SK-N-MC (cell line): ENCODE measurements around the gene RANBP9.
A peak's percentile ranks its signal among the peaks of the same experiment; 100 is the strongest.

Experiments used
- DNase-seq: peaks from one replicate; pipeline ENCODE4 v3.0.0-alpha.2; 2011; ENCODE audit warnings: low read depth, low spot score
- H3K27ac ChIP-seq: fragments of 200-600 bp; sonication (generic); 2 replicates; pipeline ENCODE4 v1.5.1; 2016; ENCODE audit warnings: mixed run types
- H3K36me3 ChIP-seq: fragments of 200-600 bp; sonication (generic); 2 replicates; pipeline ENCODE4 v1.6.1; 2017; ENCODE audit warnings: antibody characterized with exemption, low read length, mixed read lengths; ENCODE audit not compliant: insufficient read depth
- H3K4me3 ChIP-seq: fragments of 200-600 bp; sonication (generic); 2 replicates; pipeline ENCODE4 v1.5.1; 2016
- H3K9ac ChIP-seq: fragments of 200-600 bp; sonication (generic); 2 replicates; pipeline ENCODE4 v1.8.0; 2017; ENCODE audit warnings: mixed run types, mixed read lengths; ENCODE audit not compliant: insufficient read length
- H3K9me3 ChIP-seq: fragments of 200-600 bp; sonication (generic); 2 replicates; pipeline ENCODE4 v1.6.1; 2017; ENCODE audit warnings: low read depth, mild to moderate bottlenecking, antibody characterized with exemption, low read length, moderate library complexity, mixed read lengths
- EZH2 ChIP-seq: fragments of 200-600 bp; sonication (generic); IDR thresholded peaks from one replicate; pipeline ENCODE4 v1.6.1; 2017; ENCODE audit warnings: antibody characterized with exemption
- FOXP2 ChIP-seq: optimal IDR thresholded peaks from 2 replicates; pipeline ENCODE3; 2011; ENCODE audit warnings: mild to moderate bottlenecking, moderate library complexity; ENCODE audit not compliant: insufficient read depth; ENCODE audit errors: extremely low read length, control extremely low read depth
- POLR2AphosphoS5 ChIP-seq: IDR thresholded peaks from 2 replicates; pipeline ENCODE4 v1.6.1; 2012; ENCODE audit warnings: mild to moderate bottlenecking, low read depth, low read length, borderline replicate concordance

Gene RANBP9

GRCh38 chr6:13687917-13688351 is 23.7 kb downstream of the RANBP9 start:
- Histone ChIP-seq H3K9me3 (no peaks in the 10 kb centered on the region), H3K36me3 (peaks cover 31% of the 10 kb centered on the region), H3K9ac (no peak overlapping the region), H3K4me3 (no peak overlapping the region), H3K27ac (no peak overlapping the region)
- TF ChIP-seq FOXP2 (no peak), POLR2AphosphoS5 (no peak), EZH2 (no peak)
- no peak for DNase-seq

GRCh38 chr6:13684855-13685254 is 26.8 kb downstream of the RANBP9 start:
- TF ChIP-seq POLR2AphosphoS5 (no peak), EZH2 (no peak), FOXP2 (no peak)
- Histone ChIP-seq H3K9me3 (peaks cover 3% of the 10 kb centered on the region; the same call in 1 of the 2 replicates), H3K27ac (no peak overlapping the region), H3K36me3 (peaks cover 43% of the 10 kb centered on the region), H3K4me3 (no peak overlapping the region), H3K9ac (no peak overlapping the region)
- DNase-seq: no peak

DNA sequence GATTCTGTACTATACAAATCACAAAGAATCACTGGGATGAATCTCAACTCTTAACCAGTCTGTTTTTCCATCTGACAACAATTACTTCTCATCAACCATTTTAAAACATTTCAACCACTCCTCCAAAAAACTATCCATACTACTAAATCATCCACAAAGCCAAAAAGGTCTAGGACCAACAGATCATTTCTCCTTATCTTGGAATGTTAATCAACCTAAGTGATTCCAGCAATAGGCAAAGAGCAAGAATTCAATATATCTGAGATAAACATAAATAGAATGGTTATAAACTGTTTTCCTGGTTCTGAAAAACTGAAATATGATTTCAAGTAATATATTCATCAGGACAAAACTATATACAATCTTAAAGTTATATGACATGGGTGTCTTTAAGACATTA is 28.6 kb downstream of the RANBP9 start:
- no peak for DNase-seq
- H3K27ac ChIP-seq: 0 out of 2 replicates have a peak overlapping the region, but pooled peaks have one; percentile 0
- H3K9ac ChIP-seq: no peak overlapping the region
- TF ChIP-seq EZH2: no peak
- TF ChIP-seq FOXP2: no peak
- no peak for TF ChIP-seq POLR2AphosphoS5
- peaks cover 55% of the 10 kb centered on the region for H3K36me3 ChIP-seq
- peaks cover 4% of the 10 kb centered on the region; the same call in 1 of the 2 replicates for H3K9me3 ChIP-seq
- H3K4me3 ChIP-seq: no peak overlapping the region

DNA sequence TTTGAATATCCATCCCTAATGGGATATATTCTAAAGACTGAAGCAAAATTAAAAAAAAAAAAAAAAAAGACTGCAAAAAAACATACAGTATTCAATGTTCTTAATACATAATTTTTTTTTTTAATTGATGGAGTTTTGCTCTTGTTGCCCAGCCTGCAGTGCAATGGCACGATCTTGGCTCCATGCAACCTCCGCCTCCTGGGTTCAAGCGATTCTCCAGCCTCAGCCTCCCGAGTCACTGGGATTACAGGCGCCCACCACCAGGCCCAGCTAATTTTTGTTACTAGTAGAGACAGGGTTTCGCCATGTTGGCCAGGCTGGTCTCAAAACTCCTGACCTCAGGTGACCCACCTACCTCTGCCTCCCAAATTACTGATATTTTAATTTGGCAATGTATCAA is 29.3 kb downstream of the RANBP9 start:
- no peak for TF ChIP-seq POLR2AphosphoS5
- H3K9ac ChIP-seq: no peak overlapping the region

DNA sequence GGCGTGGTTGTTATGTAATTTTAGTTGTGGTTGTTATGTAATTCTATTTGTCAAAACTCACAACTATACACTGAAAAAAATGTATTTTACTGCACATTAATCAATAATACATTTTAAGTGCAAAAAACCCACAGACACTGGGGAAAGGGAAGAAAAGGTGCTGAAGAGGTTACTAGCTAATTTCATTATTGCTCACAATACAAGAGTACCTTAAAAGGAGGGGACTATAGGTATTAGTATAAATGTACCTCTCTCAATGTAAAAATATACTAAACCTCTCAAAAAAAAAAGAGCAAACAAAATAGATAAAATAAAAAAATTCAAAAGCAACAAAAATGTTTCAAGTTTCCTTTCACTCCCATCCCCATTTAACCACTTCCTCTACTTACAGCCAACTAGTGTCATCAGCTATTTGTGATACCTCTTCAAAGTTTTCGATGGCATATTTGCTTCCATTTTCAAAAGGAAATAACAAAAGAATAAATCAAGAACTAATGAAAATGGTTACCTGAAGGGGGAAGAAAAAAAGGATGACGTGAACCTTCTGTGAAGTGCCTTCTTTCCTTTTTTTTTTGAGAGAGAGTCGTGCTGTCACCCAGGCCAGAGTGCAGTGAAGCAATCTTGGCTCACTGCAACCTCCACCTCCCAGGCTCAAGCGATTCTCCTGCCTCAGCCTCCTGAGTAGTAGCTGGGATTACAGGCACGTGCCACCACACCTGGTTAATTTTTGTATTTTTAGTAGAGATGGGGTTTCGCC is 30.2 kb downstream of the RANBP9 start:
- peaks cover 64% of the 10 kb centered on the region for H3K36me3 ChIP-seq
- no peak overlapping the region for H3K27ac ChIP-seq
- TF ChIP-seq POLR2AphosphoS5: no peak
- TF ChIP-seq FOXP2: no peak
- TF ChIP-seq EZH2: no peak
- H3K9me3 ChIP-seq: peaks cover 15% of the 10 kb centered on the region; the same call in 1 of the 2 replicates
- no peak overlapping the region for H3K9ac ChIP-seq
- DNase-seq: no peak
- no peak overlapping the region for H3K4me3 ChIP-seq

More for the DNA sequence above, 29.3 kb downstream of the RANBP9 start:
- no peak for DNase-seq
- H3K27ac ChIP-seq: no peak overlapping the region
- H3K36me3 ChIP-seq: peaks cover 57% of the 10 kb centered on the region
- H3K4me3 ChIP-seq: no peak overlapping the region
- peaks cover 7% of the 10 kb centered on the region; the same call in 1 of the 2 replicates for H3K9me3 ChIP-seq

DNA sequence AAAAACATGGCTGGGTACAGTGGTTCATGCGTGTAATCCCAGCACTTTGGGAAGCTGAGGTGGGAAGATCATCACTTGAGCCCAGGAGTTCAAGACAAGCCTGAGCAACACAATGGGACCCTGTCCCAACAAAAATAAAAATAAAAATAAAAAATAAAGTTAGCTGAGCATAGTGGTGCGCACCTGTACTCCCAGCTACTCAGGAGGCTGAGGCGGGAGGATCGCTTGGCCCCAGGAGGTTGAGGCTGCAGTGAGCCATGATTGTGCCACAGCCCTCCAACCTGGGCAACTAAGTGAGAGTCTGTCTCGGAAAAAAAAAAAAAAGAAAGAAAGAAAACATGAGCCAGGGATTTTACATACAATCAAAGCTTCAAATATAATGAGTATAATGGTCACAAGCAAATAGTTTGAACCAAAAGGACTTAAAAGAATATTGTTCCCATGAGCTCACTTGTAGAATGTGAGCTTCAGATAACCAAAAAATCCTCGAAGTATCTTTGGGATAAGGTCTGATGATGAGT is 31.1 kb downstream of the RANBP9 start:
- no peak overlapping the region for H3K27ac ChIP-seq
- H3K36me3 ChIP-seq: peaks cover 64% of the 10 kb centered on the region
- DNase-seq: no peak
- TF ChIP-seq POLR2AphosphoS5: no peak
- TF ChIP-seq FOXP2: no peak
- no peak for TF ChIP-seq EZH2
- H3K9me3 ChIP-seq: peaks cover 15% of the 10 kb centered on the region; the same call in 1 of the 2 replicates
- no peak overlapping the region for H3K9ac ChIP-seq
- H3K4me3 ChIP-seq: no peak overlapping the region

DNA sequence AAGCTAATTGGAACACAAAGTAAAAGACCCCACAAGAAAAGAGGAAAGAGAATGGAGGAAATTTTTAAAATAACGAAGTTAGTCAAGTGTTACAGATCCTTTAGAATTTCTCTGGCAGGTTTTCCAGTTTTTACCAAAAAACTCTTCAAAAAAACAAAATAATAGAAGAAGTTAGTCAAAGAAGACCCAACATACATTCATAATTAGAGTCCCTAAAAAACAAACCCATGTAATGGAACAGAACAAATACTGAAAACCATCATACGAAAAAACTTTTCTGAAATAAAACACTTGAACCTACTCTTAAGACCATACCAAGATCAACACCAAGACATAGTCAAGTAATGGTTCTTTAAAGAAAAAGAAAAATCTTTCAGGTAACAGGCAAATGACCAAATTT is 31.6 kb downstream of the RANBP9 start:
- Histone ChIP-seq H3K4me3 (no peak overlapping the region), H3K9me3 (peaks cover 15% of the 10 kb centered on the region; the same call in 1 of the 2 replicates), H3K9ac (no peak overlapping the region), H3K36me3 (peaks cover 64% of the 10 kb centered on the region), H3K27ac (no peak overlapping the region)
- TF ChIP-seq FOXP2 (no peak), POLR2AphosphoS5 (no peak), EZH2 (no peak)
- DNase-seq: no peak

- no peak overlapping the region for H3K27ac ChIP-seq
- DNase-seq: no peak
- H3K36me3 ChIP-seq: peaks cover 67% of the 10 kb centered on the region
- H3K9ac ChIP-seq: no peak overlapping the region
- no peak for TF ChIP-seq EZH2
- TF ChIP-seq FOXP2: no peak
- TF ChIP-seq POLR2AphosphoS5: no peak
- H3K4me3 ChIP-seq: no peak overlapping the region
- peaks cover 15% of the 10 kb centered on the region; the same call in 1 of the 2 replicates for H3K9me3 ChIP-seq
These were observed 33.2 kb downstream of the RANBP9 start for GRCh38 chr6:13678255-13678983.
